A673 (cell line): Measurements from ENCODE around the gene SLC35D2. TPM values are rescaled to one million over a fixed set of nuclear protein-coding genes. Genes with fewer than 3 reads are reported as not detected.

ENCODE experiments used
- BruUV-seq: library from RNA; stranded (reverse); fragments of 400-500 nt; replicated peaks from 2 replicates; lab custom pipeline; 2021; lab: Mats Ljungman, UMichigan
- CTCF ChIA-PET: fragments of 300-600 bp; sonication (Branson Sonifier 250); formaldehyde crosslinking; loops from one replicate; lab custom pipeline; 2022; ENCODE audit warnings: antibody characterized with exemption; lab: Charles Lee
- POLR2A ChIA-PET: fragments of 300-600 bp; sonication (Branson Sonifier 250); formaldehyde crosslinking; loops from one replicate; lab custom pipeline; 2022; ENCODE audit warnings: antibody characterized with exemption; ENCODE audit not compliant: low non-redundant PET; lab: Charles Lee
- DNase-seq: peaks from one replicate; pipeline ENCODE4 v3.0.0-alpha.2; 2015; ENCODE audit warnings: low spot score
- H3K27ac ChIP-seq: fragments of 200-600 bp; sonication (generic); 2 replicates; pipeline ENCODE4 v1.5.1; 2016; ENCODE audit warnings: mixed run types, low read depth, mild to moderate bottlenecking, mixed read lengths, antibody characterized with exemption, low read length; ENCODE audit not compliant: poor library complexity, severe bottlenecking
- H3K27me3 ChIP-seq: fragments of 200-600 bp; sonication (generic); replicated peaks from 2 replicates; pipeline ENCODE4 v1.6.1; 2017; ENCODE audit warnings: mixed run types, low read depth, mild to moderate bottlenecking, mixed read lengths, antibody characterized with exemption, low read length; ENCODE audit not compliant: insufficient read depth, poor library complexity
- H3K36me3 ChIP-seq: fragments of 200-600 bp; sonication (generic); 2 replicates; pipeline ENCODE4 v1.6.1; 2016; ENCODE audit warnings: mixed run types, mild to moderate bottlenecking, mixed read lengths, antibody characterized with exemption, low read length; ENCODE audit not compliant: insufficient read depth, poor library complexity, severe bottlenecking
- H3K4me1 ChIP-seq: fragments of 200-600 bp; sonication (generic); 2 replicates; pipeline ENCODE4 v1.6.1; 2017; ENCODE audit warnings: mixed run types, mild to moderate bottlenecking, mixed read lengths, antibody characterized with exemption, low read length; ENCODE audit not compliant: insufficient read depth, poor library complexity, severe bottlenecking
- H3K4me3 ChIP-seq: fragments of 200-600 bp; sonication (generic); 2 replicates; pipeline ENCODE4 v1.5.1; 2016; ENCODE audit warnings: low read depth, mixed run types, mild to moderate bottlenecking, mixed read lengths, low read length; ENCODE audit not compliant: poor library complexity, severe bottlenecking
- H3K9me3 ChIP-seq: fragments of 200-600 bp; sonication (generic); 2 replicates; pipeline ENCODE4 v1.6.1; 2016; ENCODE audit warnings: mixed run types, low read depth, mild to moderate bottlenecking, mixed read lengths, antibody characterized with exemption, low read length; ENCODE audit not compliant: poor library complexity, severe bottlenecking
- CTCF ChIP-seq: fragments of 300-800, 200-600 bp; sonication (generic); conservative IDR thresholded peaks from 2 replicates; pipeline ENCODE4 v1.5.1; 2017; ENCODE audit warnings: low read depth, mild to moderate bottlenecking, antibody characterized with exemption, low read length, moderate library complexity, mixed read lengths
- EZH2 ChIP-seq: fragments of 200-600 bp; sonication (generic); IDR thresholded peaks from 2 replicates; pipeline ENCODE4 v1.6.1; 2017; ENCODE audit warnings: borderline replicate concordance, low read depth, mild to moderate bottlenecking, mixed read lengths, antibody characterized with exemption, low read length; ENCODE audit not compliant: poor library complexity, severe bottlenecking
- intact Hi-C: fragments of 100-400 bp; cut with micrococcal nuclease; formaldehyde crosslinking; loops from one replicate; pipeline ENCODE4 v1.10.0; 2022; ENCODE audit not compliant: unreplicated experiment
- total RNA-seq: library from RNA; stranded (reverse); gene quantifications from 2 replicates; pipeline ENCODE4 v1.2.3, GENCODE V29; 2021

The SLC35D2 gene
- total RNA-seq, 1 experiment from 2014 or later, result 1.1 TPM

- Histone ChIP-seq H3K27ac (no peak overlapping the region), H3K27me3 (no peaks in the 10 kb centered on the region), H3K9me3 (no peaks in the 10 kb centered on the region), H3K4me3 (no peak overlapping the region), H3K4me1 (peaks cover 15% of the 10 kb centered on the region), H3K36me3 (no peaks in the 10 kb centered on the region)
- ChIA-PET CTCF (no interaction called here), POLR2A (no interaction called here)
- TF ChIP-seq EZH2, result no peak
- TF ChIP-seq CTCF, result no peak
- no TSS peak for BruUV-seq
- intact Hi-C loops, result no loop called here
- DNase-seq, result no peak
Measured at GRCh38 chr9:96342571-96343245, 40.8 kb downstream of the SLC35D2 start.

- TF ChIP-seq EZH2 (no peak), CTCF (no peak)
- Histone ChIP-seq H3K27ac (no peak overlapping the region), H3K4me3 (no peak overlapping the region), H3K4me1 (peaks cover 15% of the 10 kb centered on the region), H3K36me3 (no peaks in the 10 kb centered on the region), H3K9me3 (no peaks in the 10 kb centered on the region), H3K27me3 (no peaks in the 10 kb centered on the region)
- CTCF ChIA-PET, result no interaction called here
- BruUV-seq, result no TSS peak
- DNase-seq, result no peak
- intact Hi-C loops, result no loop called here
- POLR2A ChIA-PET, result no interaction called here
Measured at GRCh38 chr9:96340707-96341106, 42.8 kb downstream of the SLC35D2 start.

- H3K4me1 ChIP-seq, result peaks cover 8% of the 10 kb centered on the region
- H3K9me3 ChIP-seq, result no peaks in the 10 kb centered on the region
- H3K27ac ChIP-seq, result no peak overlapping the region
- CTCF ChIA-PET, result no interaction called here
- POLR2A ChIA-PET, result no interaction called here
- no peak for TF ChIP-seq EZH2
- no peak for TF ChIP-seq CTCF
- DNase-seq, result no peak
- intact Hi-C loops, result no loop called here
- H3K4me3 ChIP-seq, result no peak overlapping the region
- no peaks in the 10 kb centered on the region for H3K27me3 ChIP-seq
- H3K36me3 ChIP-seq, result no peaks in the 10 kb centered on the region
- no TSS peak for BruUV-seq
Measured at GRCh38 chr9:96338299-96338698, 45.2 kb downstream of the SLC35D2 start.
